HG03139 (cell line): ENCODE measurements around the gene HELZ.
"Not testable (repeated sequence)": the region's sequence is repeated elsewhere in the genome, so short reads cannot be mapped to it uniquely, and the experiment has no call there.

Experiments used
- ATAC-seq: cut with Tn5 transposase; IDR thresholded peaks from one replicate; pipeline ENCODE4 v1.9.1; 2021; ENCODE audit not compliant: unreplicated experiment

Gene HELZ

DNA sequence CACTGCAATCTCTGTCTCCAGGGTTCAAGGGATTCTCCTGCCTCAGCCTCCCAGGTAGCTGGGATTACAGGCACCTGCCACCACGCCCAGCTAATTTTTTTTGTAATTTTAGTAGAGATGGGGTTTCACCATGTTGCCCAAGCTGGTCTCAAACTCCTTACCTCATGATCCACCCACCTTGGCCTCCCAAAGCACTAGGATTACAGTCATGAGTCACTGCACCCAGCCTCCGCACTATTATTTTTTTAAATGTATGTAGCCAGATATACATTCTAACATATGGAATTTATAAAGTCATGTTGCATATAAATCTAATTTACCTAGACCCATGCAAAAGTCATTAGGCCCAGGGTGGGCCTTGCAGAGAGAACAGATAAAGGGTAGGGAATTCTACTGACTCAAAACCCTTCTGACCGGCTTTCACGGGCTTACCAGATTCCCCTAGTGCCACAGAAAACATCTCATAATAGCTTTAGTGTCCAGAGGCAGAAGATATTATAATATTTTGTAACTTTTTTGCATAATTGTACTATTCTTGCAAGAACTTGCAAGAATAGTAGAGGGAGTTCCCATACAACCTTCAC is 20.5 kb upstream of the HELZ start:
- no peak for ATAC-seq

- ATAC-seq, result no peak
These were observed 17.6 kb upstream of the HELZ start for GRCh38 chr17:67262435-67263117.

DNA sequence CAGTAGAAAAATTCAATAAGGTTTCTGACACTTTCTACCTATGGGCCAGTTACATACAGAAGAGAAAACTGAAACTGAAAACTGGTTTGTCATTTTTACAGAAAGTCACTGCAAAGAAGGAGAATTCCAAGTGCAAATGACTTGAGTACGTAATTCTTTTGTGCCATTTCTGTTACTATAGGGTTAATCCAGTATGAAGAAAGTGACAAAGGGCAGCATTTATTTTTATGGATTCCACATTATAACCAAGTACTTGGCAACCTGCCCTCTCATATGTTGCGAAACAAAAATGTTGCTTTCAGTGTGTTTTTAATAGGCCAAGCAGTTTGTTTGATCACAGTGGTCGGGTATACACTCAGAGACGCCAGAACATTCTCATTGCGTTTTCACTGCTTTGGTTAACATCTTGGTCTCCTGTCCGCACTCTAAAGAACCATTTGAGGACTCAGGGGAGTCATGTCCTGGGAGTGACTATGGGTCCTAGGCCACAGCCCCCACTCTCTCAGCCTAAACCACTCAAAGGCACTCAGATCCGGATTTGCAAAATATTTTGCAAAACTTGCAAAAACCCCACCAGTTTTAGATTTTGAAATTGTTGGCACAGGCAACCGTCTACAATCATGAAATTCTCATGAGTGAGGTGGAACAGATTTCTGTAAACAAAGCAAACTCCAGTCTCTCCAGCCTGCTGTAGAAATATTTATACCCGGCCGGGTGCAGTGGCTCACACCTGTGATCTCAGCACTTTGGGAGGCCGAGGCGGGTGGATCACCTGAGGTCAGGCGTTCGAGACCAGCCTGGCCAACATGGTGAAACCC is 15.4 kb upstream of the HELZ start:
- ATAC-seq, result no peak

- no peak for ATAC-seq
These were observed 13.9 kb upstream of the HELZ start for GRCh38 chr17:67258821-67259468.

DNA sequence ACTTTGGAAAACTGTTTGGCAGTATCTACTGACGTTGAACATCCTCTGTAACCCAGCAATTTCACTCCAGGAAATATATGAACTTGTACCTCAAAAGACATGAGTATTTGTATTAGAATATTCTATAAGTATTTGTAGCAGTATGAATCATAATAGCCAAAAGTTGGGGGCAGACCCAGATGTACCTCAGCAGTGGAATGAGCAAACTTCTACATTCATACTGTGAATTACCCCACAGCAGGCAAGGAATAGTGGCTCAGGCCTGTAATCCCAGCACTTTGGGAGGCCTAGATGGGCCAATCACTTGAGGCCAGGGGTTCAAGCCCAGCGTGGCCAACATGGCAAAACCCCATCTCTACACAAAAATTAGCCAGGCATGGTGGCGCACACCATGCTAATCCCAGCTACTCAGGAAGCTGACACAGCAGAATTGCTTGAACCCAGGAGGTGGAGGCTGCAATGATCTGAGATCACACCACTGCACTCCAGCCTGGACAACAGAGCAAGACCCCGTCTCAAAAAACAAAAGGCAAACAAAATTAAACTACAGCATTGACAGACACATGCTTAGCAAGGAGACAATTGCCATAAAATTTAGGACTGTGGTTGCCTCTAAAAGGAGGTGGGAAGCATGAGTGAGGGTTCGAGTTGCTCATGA is 11.2 kb upstream of the HELZ start:
- ATAC-seq, result no peak

GRCh38 chr17:67253384-67253783 is 8.4 kb upstream of the HELZ start:
- ATAC-seq, result no peak

DNA sequence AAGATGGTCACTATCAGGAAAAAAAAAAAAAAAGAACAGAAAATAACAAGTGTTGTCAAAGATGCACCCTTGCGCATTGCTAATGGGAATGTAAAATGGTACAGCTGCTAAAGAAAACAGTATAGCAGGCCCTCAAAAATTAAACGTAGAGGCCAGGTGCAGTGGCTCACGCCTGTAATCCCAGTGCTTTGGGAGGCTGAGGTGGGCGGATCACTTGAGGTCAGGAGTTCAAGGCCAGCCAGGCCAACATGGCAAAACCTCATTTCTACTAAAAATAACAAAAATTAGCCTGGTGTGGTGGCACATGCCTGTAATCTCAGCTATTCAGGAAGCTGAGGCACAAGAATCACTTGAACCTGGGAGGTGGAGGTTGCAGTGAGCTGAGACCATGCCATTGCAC is 6.6 kb upstream of the HELZ start:
- ATAC-seq, result not testable (repeated sequence)

GRCh38 chr17:67248291-67248690 is 3.3 kb upstream of the HELZ start:
- no peak for ATAC-seq

DNA sequence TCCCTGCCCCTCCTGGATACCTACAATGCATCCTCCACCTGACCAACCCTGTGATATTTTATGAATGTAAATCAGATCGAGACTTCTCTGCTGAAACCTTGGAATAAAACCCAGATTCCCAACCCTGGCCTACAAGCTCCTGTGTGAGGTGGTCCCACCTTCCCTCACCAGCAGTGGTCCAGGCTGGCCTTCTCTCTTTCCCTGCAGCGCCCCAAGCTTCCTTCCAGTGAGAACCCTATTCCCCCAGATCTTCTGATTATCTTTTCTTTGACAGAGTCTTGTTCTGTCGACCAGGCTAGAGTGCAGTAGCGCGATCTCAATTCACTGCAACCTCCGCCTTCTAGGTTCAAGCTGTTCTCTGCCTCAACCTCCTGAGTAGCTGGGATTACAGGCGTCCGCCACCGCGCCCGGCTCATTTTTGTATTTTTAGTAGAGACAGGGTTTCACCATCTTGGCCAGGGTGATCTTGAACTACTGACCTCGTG is 2.5 kb upstream of the HELZ start:
- ATAC-seq, result no peak

DNA sequence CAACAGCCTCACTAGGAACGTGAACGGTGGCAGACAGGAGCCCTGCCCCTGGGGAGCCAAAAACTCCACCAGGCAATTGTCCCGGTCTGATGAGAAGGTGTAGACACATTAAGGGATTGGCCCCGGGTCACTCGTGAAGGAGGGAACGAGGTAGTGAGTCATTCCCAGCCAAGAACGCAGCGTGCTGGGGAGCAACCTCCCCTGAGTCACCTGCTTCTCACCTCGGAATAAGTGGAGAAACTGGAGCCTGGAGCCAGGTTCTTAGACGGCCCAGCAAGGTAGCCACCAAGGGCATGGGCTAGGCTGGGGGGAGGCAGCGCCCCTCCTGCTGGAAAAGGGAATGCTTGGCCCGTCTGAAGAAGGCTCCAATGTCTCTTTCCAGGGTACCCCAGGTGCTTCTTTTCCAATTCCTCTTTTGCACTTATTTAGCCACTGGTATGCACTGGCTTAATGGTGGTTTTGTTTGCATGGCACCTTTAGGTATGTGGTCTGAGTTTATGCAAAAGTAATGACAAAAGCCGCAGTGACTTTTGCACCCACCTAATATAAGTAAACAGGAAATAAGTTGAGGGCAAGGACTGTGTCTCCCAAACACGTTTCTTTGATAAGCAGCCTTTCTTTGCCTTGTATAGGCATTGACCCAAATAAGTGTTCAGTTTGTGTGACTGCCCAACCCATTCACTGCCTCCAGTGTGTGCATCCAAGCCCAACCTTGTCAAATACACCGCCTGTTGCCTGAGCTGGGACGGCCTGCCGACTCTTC is 1.8 kb upstream of the HELZ start:
- ATAC-seq, result peak; percentile 41

GRCh38 chr17:67246403-67246652 is 1.3 kb upstream of the HELZ start:
- ATAC-seq, result no peak

DNA sequence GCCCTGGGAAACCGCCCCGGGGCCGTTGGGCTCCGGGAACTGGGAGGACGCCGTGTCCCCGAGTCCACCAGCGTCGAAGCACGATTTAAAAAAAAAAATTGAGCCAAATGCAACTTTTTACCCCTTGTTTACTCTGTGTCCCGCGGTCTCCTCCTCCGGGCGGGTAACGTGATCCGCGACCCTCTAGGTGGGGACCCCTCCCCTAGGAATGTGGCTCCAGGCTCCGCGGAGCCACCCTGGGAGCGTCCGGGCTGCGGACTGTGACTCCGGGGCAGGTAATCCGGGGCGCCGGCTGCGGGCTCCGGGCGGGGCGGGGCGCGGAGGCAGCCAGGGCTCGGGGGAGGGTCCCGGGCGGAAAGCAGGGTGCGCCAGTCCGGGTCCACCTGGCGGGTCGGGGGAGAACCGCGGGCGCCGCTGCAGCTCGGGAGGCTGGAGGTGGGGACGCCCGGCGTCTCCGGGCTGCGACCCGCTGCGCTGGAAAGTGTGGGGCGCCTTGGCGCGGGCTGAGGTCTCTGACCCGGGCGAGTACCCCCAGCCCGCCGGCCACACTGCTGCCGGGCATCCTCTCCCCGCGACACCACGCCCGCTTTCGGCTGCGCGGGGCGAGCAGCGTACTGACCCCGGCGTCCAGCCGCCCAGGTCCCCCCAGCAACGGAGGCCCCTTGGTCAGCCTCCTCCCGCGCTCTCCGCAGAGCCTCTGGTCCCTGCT is 852 bp upstream of the HELZ start:
- no peak for ATAC-seq

DNA sequence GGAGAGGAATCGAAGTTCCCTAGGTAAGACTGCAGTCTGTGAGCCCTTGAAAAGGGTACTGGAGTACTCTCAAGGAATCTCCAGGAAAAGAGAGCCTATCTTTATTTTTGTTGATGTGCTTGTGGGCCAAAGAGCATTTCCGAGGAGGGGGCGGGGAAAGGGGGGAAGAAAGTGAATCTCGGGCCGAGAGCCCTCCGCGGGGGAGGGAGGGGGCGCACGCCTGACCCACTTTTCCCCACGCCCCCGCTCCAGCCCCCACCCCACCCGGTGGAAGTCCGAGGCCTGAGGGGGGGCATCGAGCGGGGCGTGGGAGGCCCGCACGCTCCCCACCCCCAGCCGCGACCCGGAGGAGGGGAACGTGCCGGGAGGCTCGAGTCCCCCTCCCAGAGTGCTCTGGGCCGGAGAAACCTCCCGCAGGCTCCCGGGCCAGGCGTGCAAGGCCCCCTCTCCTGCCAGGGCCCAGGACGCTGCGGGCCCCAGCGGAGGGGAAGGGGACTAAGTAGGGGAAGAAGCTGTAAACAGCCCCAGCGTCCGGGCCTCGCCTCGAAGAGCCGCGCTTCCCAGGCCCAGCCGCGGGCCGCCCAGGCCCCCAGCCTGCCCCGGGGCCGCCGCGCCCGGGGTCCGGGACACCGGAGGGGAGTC is 444 bp downstream of the HELZ start:
- peak; percentile 10 for ATAC-seq

DNA sequence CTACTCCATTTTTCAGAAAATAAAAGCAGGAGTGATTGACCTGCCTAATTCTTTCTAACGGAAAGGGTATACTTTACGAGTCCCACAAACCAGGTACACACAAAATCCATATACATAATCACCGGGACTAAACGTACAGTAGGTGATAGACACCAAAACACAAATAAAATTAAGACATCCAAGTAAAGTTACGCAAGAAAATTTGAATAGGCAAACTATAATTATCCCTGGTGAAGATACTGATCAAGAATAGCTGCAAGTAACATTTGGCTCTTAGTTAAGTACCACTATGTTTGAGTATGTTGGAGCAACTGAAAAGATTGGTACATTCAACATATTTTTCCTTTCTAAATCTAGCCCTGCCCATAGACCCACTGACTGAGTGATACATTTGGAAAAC is 1.7 kb downstream of the HELZ start:
- ATAC-seq, result no peak

- ATAC-seq, result no peak
These were observed 3.2 kb downstream of the HELZ start for GRCh38 chr17:67241719-67242341.

GRCh38 chr17:67239597-67239996 is 5.4 kb downstream of the HELZ start:
- no peak for ATAC-seq

DNA sequence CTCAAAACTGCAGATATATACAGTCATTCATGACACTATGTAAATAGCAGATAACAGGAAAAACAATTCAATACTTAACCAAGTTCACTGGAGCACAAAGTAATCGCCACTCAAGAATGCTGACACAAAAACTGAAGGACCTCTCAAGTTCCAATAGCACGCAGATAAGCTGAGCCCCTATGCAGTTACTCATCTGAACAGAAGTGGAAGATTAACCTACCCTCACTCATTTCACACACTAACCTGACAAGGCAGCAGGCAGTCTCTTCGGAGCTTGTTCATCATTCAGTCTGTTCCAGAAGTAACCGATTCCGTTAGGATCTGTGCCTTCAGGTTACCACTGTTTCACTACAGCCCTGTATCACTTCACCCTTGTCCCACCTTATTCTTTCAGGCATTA is 6.0 kb downstream of the HELZ start:
- ATAC-seq, result no peak

DNA sequence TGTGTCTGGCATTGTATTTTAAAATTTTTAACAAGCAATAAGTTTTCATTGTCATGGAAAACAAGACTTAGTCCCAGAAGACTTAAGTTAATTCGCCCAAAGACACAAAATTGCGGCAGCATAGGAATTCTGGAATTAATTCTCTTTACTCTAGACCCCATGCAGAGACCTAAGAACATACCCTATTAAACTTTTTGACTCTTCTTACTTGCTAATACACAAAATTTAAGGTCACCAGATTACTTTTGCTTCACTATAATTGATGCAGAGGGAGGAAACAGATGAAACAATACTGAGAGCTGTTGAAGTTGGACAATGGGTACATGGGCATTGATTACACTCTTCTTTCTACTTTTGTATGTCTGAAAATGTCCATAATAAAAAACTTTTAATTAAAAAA is 12.6 kb downstream of the HELZ start:
- ATAC-seq, result no peak
